Measurements from ENCODE around the gene RPAP3. TPM values are rescaled to one million over a fixed set of nuclear protein-coding genes. Genes with fewer than 3 reads are reported as not detected.

Gene RPAP3, protein sequence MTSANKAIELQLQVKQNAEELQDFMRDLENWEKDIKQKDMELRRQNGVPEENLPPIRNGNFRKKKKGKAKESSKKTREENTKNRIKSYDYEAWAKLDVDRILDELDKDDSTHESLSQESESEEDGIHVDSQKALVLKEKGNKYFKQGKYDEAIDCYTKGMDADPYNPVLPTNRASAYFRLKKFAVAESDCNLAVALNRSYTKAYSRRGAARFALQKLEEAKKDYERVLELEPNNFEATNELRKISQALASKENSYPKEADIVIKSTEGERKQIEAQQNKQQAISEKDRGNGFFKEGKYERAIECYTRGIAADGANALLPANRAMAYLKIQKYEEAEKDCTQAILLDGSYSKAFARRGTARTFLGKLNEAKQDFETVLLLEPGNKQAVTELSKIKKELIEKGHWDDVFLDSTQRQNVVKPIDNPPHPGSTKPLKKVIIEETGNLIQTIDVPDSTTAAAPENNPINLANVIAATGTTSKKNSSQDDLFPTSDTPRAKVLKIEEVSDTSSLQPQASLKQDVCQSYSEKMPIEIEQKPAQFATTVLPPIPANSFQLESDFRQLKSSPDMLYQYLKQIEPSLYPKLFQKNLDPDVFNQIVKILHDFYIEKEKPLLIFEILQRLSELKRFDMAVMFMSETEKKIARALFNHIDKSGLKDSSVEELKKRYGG
- 23.8 and 29.3 TPM in 2 replicates for total RNA-seq (2014; rRNA removed)
- 10.6 TPM for polyA plus RNA-seq (2012)

DNA sequence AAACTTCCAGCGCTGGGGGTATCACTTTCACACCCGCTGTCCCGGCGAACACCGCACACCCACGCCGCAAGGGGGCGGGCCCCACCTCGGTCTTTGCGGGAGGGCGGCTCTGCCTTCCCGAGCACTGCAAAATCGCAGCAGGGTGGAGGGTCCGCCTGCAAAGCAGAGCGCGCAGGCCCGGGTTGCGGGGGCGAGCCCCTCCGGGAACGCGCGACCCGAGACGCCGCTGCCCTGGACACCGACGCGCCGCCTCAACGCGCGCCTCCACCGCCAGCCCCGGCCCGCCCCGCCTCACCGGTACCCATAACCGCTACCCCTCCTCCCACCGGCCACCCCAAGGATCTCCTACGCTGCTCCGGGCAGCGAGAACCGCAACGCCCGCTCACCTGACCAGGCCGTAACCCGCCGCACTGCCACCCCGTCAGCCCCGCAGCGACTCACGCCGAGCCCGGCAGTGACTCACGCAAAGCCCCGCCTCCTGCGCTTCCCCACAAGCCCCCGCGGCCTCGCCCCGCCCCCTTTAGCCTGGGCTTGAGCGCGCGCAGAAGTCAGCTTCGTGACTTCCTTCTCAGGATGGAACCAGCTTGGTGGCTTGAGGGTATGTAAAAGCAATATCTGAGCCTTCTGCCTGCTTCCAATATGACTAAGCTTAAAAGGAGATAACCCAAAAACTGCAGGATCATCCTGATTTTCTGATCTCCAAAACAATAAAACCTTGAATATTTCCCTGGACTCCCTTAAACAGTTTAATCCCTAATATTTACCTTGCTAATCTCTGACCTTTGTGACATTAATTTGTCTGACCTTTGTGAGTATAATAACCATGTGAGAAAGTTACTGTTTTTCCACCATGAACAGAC lies at the start of gene RPAP3:
Gene RPAP3, minus strand, starts transcription at position 465 of the 860 bp plus-strand sequence. CDS start 3,190 bp downstream, outside the sequence.
- peak; percentile 91 for DNase-seq (ENCODE audit: low read depth)

GRCh38 chr12:47754881-47755280 lies 49.1 kb upstream of the RPAP3 start:
- no peak for DNase-seq (ENCODE audit: low read depth)

DNA sequence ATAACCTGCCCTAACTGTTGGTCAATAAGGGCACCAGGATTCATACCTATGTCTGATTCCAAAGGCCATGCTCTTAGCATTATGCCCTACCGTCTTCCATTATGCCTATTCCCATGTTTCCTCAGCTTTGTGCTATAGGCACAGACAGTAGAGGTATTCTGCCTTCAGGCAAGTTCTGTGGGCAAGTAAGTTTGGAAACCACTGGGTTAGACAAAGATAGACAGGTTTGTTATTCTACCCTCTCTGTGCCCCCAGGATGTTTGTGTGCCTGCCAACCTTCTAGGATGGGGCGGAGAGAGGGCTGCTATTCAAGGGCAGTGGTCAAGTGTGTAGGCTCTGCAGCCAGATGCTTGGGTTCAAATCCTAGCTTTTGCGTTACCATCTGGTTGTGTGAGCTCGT lies 48.3 kb upstream of the RPAP3 start:
- no peak for DNase-seq (ENCODE audit: low read depth)

GRCh38 chr12:47753021-47754001 lies 47.5 kb upstream of the RPAP3 start:
- DNase-seq (ENCODE audit: low read depth): no peak

DNA sequence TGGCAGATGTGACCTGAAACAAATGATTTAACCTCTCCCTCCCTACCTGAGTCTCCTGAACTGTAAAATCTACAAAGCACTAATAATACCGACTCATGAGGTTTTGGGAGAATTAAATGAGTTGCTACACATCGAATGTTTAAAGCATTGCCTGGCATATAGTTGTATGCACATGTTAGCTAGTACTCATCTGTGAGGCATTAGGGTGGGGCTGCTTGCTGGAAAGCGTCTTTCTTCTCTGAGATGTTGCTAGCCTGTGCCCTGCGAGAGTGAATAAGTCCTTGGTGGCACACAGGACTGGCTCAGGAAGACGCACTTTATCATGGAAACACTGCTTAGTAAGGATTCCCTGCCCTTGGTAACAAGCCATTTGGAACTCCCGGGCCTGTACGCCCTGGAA lies 46.7 kb upstream of the RPAP3 start:
- DNase-seq (ENCODE audit: low read depth): peak; percentile 40

DNA sequence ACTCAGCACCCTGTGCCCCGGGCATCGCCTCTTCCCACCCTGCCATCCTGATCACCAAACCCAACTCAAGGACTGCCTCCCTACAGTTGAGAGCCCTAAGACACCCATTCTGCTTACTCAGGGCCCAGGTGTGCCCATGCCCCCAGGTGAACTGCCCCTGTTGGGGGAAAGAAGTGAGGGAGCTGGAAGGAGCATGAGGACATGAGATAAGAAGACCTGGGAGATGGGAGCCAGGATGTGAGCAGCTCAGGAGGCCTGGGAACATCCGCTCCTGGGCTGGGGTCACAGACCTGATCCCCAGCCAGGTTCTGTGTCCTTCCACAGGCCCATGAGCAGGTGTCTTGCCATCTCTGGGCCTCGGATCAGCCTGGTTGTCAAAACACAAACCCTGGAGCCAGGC lies 46.3 kb upstream of the RPAP3 start:
- DNase-seq (ENCODE audit: low read depth): no peak

GRCh38 chr12:47751561-47751960 lies 45.7 kb upstream of the RPAP3 start:
- no peak for DNase-seq (ENCODE audit: low read depth)

DNA sequence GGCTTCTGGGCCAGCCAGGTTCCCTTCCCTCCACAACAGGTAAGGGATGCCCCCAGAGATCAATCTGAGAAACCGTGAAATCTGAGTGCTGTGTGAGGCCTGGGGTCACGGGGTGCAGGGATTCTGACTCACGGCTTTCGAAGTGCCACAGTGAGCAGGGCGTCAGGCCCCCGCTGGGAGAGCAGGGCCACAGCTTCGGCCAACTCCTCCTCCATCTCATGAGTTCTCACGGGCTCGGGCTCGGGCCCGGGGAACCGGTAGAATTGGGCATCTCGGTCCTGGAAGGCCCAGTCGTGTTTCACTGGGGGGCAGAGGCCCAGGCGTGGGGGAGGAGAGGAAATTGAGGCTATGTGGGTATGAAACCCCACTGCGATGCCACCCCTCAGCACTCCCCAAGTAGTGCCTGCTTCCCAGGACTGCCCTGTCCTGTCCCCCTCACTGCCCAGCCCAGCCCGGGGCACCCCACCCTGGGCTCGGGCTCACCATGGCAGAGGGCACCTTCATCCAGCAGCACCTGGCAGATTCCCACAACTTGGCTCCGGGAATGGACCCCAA lies 45.2 kb upstream of the RPAP3 start:
- no peak for DNase-seq (ENCODE audit: low read depth)

DNA sequence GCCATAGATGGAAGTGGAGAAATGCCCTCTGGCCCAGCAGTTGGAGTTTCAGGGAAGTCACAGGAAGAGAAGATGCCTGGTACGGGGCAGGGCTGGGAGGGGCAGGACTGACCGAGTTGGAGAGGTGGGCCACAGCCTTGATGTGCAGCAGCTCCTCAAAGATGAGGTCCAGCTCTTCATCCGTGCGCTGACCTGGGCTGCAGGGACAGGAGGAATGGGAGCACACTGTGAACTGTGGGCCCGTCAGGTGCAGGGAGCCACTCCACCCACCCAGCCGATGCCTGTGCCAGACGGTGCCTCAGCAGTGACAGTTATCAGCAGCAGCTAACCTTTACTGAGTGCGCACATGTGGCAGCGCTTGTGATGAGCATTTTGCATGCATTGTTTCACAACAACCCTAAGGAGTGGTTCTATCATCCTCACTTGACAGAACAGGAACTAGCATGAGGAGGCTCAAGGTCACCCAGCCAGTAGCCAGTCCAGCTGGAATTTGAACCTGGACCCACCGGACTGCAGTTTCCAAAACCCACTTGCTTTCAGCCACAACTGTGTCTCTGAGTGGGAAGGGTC lies 44.5 kb upstream of the RPAP3 start:
- DNase-seq (ENCODE audit: low read depth): no peak

DNA sequence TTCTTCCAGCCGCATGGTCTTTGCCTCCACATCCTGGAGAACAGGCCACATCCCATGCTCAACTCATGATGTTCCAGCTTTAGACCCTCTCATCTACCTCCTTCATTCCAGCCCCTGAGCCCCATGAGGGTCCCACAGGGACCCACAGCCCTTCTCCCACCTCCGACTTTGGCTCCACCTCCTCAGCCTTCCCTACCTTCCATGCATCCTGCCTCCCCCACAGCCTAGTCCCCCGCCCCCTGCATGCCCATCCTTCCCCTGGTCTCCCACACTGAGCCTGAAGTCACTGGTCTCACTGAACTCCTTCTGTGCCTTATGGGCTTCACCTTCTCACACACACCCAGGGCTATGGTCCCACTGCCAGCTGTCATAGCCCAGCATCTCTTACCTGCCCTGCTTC lies 43.1 kb upstream of the RPAP3 start:
- DNase-seq (ENCODE audit: low read depth): no peak

- DNase-seq (ENCODE audit: low read depth): no peak
Measured at GRCh38 chr12:47748507-47748828, 42.6 kb upstream of the RPAP3 start.

DNA sequence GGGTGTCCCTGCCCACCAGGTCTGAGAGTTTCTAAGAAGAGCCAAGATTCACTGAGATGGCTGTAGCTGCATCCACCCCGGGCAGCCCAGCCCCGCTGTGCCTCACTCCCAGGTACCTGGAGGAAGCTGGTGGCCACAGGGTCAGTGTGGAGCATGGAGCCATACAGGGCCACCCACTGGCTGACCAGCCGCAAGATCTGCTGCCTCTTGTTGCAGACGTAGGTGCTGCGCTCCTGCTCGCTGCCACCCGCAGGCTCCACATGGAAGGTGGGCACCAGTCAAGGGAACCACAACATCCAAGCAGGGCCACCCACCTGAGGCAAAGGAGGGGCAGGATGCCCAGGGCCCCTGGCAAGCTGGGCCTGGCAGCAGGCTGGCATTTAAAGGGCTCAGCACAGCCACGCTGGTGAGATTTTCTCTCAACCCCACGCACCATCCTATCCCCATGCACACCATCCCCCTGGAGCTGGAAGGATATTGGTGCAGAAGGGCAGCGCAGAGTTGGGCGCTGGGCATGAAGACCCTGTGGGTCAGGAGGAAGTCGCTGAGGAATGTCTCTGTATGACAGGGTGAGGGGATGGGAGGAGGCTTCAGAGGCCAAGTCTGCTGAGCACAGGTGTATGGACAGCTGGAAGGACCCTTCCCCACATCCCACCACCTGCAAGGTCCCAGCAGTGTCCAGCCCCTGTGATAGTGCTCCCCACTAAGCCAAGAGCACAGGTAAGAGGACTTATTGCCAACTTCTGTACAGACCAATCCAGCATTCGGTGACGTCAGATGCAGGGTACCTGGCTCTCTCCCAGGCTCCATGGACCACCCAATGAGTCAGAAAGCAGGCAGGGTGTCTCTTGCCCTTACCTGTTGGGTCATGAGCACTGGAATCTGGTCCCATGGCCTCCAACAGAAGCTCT lies 42.0 kb upstream of the RPAP3 start:
- DNase-seq (ENCODE audit: low read depth): no peak

- no peak for DNase-seq (ENCODE audit: low read depth)
Measured at GRCh38 chr12:47747126-47747525, 41.3 kb upstream of the RPAP3 start.

DNA sequence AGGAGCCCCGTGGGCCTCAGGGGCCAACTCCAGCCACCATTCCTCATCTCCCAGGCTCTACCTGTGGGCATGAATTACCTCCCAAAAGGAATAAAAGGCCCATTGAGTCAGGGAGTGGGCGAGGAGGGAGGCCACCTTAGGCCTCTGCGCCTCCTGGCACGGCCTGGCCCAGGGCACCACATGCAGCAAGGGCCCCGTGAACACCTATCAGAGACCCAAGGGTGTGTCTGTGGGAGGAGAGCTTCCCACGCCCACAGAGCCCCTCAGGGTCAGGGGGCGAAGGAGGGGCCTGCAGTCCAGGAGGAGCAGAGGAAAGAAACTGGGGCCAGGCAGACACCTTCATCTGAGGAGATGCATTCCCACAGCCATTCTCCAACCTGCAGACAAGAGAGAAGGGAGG lies 40.7 kb upstream of the RPAP3 start:
- DNase-seq (ENCODE audit: low read depth): no peak

DNA sequence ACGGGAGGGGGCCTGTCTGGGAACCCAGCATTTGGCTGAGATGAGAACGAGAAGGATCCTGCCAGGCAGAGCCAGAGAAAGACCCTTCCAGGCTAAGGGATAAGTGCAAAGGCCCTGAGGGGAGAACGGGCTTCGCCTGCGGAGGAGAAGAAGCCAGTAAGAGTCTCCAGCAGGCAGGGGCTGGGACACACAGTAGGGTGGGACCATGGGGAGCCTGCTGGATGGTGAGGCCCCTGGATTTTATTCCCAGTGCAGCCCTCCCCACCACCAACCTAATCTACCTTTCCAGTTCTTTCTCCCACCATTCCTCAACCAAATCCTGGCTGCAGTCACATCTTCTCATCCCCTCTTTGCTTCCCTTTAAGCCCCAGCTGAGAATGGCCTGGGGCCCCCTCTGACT lies 40.2 kb upstream of the RPAP3 start:
- DNase-seq (ENCODE audit: low read depth): no peak

DNA sequence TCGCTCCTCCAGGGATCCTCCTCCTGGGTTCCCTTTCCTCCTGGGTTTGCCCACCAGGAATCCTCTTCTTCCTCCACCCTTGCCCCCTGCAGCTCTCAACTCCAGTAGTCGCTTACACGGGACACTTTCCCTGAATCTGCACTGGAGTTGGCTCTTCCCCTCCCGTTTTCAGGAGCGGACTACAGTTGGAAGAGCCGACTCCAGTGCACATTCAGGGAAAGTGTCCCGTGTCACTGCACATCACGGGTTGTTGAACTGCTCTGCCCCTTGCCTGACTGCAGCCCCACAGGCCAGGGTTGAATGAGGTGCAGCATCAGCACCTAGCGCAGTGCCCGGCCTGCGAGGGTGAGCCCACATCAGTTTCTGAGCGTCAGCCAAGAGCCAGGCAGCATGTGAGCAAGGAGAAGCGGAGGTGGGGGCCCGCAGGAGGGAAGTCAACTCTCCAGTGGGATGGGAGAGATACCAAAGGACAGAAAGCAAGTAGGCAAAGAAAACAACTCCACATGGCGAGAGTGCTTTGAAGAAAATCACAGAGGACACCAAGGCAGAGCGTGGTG lies 39.7 kb upstream of the RPAP3 start:
- no peak for DNase-seq (ENCODE audit: low read depth)

- no peak for DNase-seq (ENCODE audit: low read depth)
Measured at GRCh38 chr12:47744778-47745436, 39.1 kb upstream of the RPAP3 start.

DNA sequence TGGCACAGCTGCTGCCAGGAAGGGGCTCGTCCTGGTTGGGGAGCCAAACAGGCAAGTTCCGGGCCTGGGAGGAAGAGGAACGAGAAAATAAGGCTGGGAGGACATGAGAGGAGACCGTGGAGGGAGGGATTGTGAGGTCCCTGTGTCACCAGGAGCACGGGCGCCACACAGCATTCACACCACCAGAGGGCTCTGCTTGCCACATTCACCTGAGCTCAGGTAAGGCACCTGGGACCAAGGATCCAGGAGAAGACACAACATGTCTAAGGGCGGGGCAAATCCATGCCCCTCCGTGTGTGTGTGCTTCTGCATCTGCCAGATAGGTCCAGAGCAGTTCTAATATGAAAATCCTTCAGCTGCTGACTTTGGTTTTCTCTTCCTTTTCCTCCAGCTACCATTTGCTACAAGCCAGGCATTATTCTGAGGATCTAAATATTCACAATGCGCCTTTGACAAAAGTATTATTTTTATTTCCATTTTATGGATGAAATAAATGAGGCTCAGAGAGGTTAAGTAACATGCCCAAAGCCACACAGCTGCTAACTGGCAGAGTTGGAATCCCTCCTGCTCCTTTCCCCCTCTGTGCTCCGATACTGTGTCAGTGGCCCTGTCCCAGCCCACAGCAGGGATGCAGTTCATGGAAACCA lies 38.3 kb upstream of the RPAP3 start:
- no peak for DNase-seq (ENCODE audit: low read depth)
